ENCODE data around the gene TTC39B. TPM values are rescaled to one million over a fixed set of nuclear protein-coding genes. Genes with fewer than 3 reads are reported as not detected.

The TTC39B gene
- total and polyA plus RNA-seq, 2 donors (not counting 3 experiments of a cell fraction or from before 2014, with no cell fraction given): 1.0 to 5.4 TPM

DNA sequence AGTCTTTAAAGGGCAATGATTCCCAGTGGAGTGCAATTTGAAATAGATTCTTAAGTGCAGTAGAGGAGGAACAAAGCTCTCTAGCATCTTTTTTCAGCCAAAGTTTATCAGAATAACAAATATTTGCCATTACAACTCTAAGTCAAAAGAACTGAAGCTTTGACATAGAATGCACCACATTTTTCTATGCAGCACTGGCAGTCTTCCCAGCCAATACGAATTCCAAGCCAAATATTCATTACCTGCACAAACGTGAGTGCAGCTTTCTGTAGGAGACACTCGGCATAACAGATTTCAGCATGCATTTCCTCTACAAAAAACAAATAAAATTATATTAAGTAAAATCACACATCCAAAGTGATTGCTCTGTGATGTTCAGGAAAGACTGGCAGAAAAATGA is 103.4 kb downstream of the TTC39B start:
- POLR2A ChIA-PET: no interaction called here
- no peak overlapping the region for H3K27ac ChIP-seq (ENCODE audit: insufficient read depth, low read depth, low read length)
- no peaks in the 10 kb centered on the region for H3K9me3 ChIP-seq (replicated peaks; ENCODE audit: control insufficient read depth, insufficient read depth, low read length)
- H3K9ac ChIP-seq (replicated peaks; ENCODE audit: extremely low read depth, insufficient read depth, low read length): no peak overlapping the region
- no peaks in the 10 kb centered on the region for H3K9me1 ChIP-seq (replicated peaks; ENCODE audit: control insufficient read depth, extremely low read depth, insufficient read depth, low read length)
- intact Hi-C loops (cut with micrococcal nuclease): no loop called here
- H3K79me2 ChIP-seq (ENCODE audit: control insufficient read depth, insufficient read depth, low read length): no peaks in the 10 kb centered on the region
- H2AFZ ChIP-seq (ENCODE audit: low read depth, low read length): no peak overlapping the region
- no peak overlapping the region for H3K4me3 ChIP-seq (replicated peaks in 1 of 3; ENCODE audit: insufficient read depth in 1 of 3, low read depth in 1 of 3, low read length in 3 of 3)
- TF ChIP-seq POLR2AphosphoS5 (IDR thresholded peaks at IDR 0.05; ENCODE audit: insufficient read depth, low read depth, low read length) (no peak), JUN (IDR thresholded peaks at IDR 0.05; ENCODE audit: borderline replicate concordance, insufficient read depth, insufficient read length, low read depth) (no peak), EZH2 (IDR thresholded peaks at IDR 0.05; ENCODE audit: borderline replicate concordance, low read depth, low read length, severe bottlenecking) (no peak), POLR2A (IDR thresholded peaks at IDR 0.05; ENCODE audit: low read depth, low read length) (no peak), MYC (IDR thresholded peaks at IDR 0.05; ENCODE audit: low read depth, low read length) (no peak), GATA2 (IDR thresholded peaks at IDR 0.05; ENCODE audit: insufficient read depth, insufficient read length, low read depth, low read length) (no peak), FOS (IDR thresholded peaks at IDR 0.05; ENCODE audit: borderline replicate concordance, insufficient read depth, low read length) (no peak), CTCF (IDR thresholded peaks at IDR 0.05; ENCODE audit: extremely low read depth in 1 of 2, insufficient read depth in 1 of 2, low read depth in 1 of 2, low read length in 2 of 2) (no peak)
- TF ChIP-seq, protein P1, sequence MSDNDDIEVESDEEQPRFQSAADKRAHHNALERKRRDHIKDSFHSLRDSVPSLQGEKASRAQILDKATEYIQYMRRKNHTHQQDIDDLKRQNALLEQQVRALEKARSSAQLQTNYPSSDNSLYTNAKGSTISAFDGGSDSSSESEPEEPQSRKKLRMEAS (IDR thresholded peaks at IDR 0.05; ENCODE audit: insufficient read depth, insufficient read length): no peak
- H3K4me1 ChIP-seq (ENCODE audit: control insufficient read depth, extremely low read depth, insufficient read depth, low read length): peaks cover 12% of the 10 kb centered on the region
- H3K36me3 ChIP-seq (ENCODE audit: control insufficient read depth in 2 of 2, extremely low read depth in 1 of 2, insufficient read depth in 2 of 2, low read length in 2 of 2): no peaks in the 10 kb centered on the region
- no TSS peak for BruUV-seq (replicated peaks)
- no peak overlapping the region for H3K4me2 ChIP-seq (ENCODE audit: insufficient read depth, low read length)
- dilution Hi-C loops (cut with MboI; ENCODE audit: extremely low pct_ligation_motif_present, low sequenced_read_pairs): no loop called here
- CTCF ChIA-PET: interaction anchor here (1.1 kb wide), 1 partner anchor 9 kb away, joined by 3 read pairs; no protein-coding TSS in a partner anchor
- no peaks in the 10 kb centered on the region for H4K20me1 ChIP-seq (replicated peaks; ENCODE audit: control insufficient read depth, extremely low read depth, insufficient read depth, low read length)
- FAIRE-seq (no peak), DNase-seq (ENCODE audit: low read depth, low spot score) (no peak)
- H3K27me3 ChIP-seq (ENCODE audit: control insufficient read depth in 2 of 2, insufficient read depth in 2 of 2, low read length in 2 of 2): no peaks in the 10 kb centered on the region

All from endothelial cell of umbilical vein (primary cell).